DMS114 treated with DMSO at 0.1 percent for 48 hours (cell line): ENCODE measurements around the gene CCDC88C.

Experiments used
- DNase-seq: peaks from one replicate; lab custom pipeline; 2025; ENCODE audit not compliant: unreplicated experiment; lab: John Stamatoyannopoulos, UW

The CCDC88C gene

DNA sequence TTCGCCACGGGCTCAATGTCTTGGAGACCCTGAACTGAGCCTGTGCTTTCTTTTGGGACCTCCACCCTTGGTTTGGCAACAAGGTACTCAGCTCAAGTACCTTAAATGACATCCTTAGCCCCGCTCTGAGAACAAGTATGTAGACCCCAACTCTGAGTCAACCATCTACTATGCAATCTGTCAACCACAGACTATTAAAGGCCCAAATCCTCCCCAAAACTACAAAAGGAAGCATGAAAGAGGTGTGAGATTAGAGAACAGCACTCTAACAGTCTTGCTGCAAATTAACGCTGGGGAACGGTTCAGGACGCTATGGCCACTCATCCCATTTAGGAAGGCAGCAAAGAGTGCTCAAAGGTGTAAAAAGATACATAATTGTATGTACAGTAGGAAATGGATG lies 52.1 kb downstream of the CCDC88C start:
- no peak for DNase-seq

DNA sequence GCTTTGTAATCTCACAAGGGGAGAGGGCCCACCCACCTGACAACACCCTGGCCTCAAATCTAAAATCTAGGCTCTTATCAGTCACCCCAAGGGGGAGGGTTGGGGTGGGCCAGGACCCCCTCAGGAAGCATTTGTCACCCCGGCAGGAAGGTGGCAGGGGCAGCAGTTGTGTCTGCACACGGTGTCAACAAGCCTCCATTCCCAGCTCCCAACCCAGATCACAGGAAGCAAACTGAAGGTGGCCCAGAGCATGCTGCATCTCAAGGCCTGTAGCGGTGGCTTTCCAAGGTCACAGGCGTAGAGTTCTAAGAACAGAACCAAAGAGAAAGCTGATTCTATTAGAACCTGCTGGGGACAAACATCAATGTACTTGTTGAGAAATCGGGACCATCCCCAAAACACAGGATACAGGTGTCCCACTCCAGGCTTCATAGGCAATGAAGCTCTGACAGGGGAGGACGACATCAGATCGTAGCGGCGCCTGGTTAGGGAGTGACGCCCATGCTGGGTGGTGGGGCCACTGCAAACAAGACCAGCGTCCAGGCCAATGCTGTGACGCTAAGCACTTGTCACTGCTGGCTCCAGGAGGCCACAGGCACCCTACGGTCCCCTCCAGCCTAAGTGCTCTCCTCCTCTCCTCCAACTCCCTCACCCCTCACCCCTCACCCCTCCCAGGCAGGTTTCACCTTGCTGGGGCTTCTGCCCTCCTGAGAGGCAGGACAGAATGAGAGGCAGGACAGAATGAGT lies 52.9 kb downstream of the CCDC88C start:
- DNase-seq, result no peak

- DNase-seq, result no peak
These were observed 53.7 kb downstream of the CCDC88C start for GRCh38 chr14:91363776-91364523.

- no peak for DNase-seq
These were observed 56.3 kb downstream of the CCDC88C start for GRCh38 chr14:91361233-91361811.

DNA sequence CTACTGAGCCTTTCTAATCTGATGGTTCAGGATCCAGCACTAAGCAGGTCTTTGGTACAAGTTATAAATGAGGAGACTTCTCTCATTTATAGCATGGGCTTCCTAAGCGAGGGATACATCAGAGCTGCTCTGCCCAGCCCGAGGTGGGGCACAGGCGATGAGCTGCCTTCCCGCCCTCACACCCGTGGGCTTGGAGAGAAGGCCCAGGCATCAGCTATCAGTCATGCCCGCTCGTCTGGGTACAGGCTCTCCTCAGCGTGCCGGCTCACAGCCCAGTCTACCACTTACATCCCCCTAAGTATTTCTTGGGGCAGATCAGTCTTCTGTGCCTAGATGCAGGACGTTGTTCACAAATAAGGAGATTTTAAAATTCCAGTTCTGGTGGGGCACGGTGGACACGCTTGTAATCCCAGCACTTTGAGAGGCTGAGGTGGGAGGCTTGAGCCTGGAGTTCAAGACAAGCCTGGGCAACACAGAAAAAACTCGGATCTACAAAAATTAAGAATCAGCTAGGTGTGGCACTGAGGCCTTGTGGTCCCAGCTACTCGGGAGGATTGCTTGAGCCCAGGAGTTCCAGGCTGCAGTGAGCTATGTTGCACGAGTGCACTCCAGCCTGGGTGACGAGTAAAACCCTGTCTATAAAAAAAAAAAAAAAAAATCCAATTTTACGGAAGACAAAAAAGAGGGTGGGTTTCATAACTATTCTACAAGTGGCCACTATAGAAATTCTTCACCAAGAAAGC lies 57.0 kb downstream of the CCDC88C start:
- DNase-seq, result no peak

GRCh38 chr14:91358654-91359220 lies 58.9 kb downstream of the CCDC88C start:
- DNase-seq, result no peak

GRCh38 chr14:91358025-91358319 lies 59.6 kb downstream of the CCDC88C start:
- no peak for DNase-seq

GRCh38 chr14:91357272-91358024 lies 60.2 kb downstream of the CCDC88C start:
- DNase-seq, result no peak

DNA sequence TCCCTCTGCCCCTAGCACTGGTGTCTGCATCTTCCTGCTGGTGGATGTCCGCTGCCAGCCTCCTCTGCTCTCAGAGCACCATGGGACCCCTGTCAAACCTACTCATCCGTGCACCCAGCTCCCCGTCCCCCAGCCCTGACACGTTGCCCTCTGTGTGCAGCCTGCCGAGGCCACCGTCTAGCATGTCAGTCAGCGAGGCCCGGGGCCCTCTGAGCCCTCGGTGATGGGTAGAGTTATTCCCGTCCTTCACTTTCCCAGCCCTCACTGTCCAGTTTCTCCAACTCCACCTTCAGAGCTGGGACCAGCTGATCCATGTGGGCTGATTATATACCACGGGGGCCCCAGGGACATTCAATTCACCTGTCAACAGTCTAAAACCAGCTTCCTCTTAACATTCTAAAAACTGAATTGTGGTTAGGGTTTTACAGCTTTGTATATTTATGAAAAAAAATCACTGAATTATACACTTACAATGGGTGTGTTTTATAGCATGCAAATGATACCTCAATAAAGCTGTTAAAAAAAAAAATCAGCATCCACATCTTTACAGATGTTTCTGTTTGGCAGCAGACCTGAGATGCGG lies 61.3 kb downstream of the CCDC88C start:
- no peak for DNase-seq

GRCh38 chr14:91354979-91355685 lies 62.5 kb downstream of the CCDC88C start:
- DNase-seq, result no peak

DNA sequence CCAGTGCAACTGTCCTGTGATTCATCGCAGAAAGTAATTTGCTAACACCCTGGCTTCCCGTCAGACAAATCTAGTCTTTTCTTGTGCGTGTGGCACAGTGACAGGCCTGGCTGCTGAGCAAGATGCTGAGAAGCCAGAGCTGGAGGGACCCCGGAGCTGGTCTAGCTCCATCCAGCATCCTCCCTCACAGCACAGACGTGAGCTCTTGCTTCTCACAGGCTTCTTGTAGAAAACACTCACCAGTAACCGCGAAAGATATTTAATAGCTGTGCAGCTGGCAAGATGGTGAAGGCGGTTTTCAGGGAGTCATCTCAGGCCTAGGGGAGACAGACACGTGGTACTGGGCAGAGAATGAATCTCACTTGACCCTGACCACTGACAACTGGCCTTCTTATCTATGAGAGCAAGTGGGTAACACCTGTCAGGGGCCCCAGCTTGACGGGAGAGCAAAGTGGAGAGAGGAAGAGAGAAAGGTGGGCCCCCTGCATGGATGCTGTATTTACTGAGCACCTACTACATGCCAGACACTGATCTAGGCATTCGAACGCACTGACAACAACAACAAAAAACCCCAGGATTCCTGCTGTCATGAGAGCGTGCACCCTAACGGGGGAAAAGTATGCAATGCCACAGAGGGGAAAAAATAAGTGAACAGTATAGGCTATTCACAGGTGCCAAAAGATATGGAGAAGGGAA lies 63.3 kb downstream of the CCDC88C start:
- DNase-seq, result no peak

- DNase-seq, result no peak
These were observed 64.6 kb downstream of the CCDC88C start for GRCh38 chr14:91352728-91353692.

DNA sequence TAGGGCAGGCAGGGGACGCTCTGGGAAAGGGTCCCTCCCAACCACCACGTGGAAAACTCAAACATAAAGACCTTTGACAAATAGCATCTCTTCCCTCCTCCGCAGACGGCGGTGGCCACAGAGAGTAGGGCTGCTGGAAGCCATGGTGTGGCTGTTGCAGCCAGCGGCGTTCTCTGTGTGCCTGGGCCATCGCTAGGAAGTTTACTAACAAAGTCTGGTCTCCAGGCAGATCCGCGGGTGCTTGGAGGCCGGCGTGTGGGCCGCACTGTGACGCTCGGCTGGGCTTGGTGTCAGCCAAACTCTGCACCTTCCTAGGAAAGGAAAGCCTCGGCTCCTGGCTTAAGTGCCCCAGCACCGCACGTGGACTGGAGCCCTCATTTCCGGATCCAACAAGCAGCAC lies 65.6 kb downstream of the CCDC88C start:
- no peak for DNase-seq

DNA sequence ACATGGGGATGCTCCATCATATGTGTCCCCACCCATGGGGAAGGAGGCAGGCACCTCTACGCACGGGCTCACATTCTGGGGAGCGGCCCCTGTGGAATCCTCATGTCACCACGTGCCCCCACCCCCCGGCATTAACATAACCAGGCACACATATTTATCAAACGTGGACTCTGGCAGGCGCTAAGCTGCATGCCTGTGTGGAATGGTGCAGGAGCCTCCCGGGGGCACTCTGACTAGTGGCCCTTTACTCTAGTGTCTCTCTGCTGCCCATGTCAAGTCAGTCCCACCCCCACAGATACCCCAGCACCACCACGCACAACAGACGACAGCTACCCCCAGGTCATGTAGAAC lies 66.1 kb downstream of the CCDC88C start:
- no peak for DNase-seq

- no peak for DNase-seq
These were observed 66.7 kb downstream of the CCDC88C start for GRCh38 chr14:91350813-91351511.

DNA sequence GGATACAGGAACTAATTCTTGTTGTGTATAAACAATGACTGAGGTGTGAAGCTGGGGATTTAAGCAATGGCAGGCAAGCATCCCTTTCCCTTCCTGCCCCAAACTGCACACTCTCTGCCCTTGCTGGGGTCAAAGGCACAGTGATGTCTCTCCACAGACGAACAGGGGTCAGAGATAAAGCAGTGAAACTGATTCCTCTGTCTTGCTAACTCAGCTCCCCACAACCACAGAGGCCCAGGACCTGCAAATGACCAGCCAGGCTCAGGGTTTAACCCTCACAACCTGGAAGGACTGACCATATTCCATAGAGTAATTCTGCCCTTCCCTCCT lies 67.2 kb downstream of the CCDC88C start:
- no peak for DNase-seq

GRCh38 chr14:91349481-91350074 lies 68.0 kb downstream of the CCDC88C start:
- DNase-seq, result no peak
